HG02981 (cell line): ENCODE results near the gene RPP14.
"Not testable (repeated sequence)": the region's sequence is repeated elsewhere in the genome, so short reads cannot be mapped to it uniquely, and the experiment has no call there.

ENCODE experiments used
- ATAC-seq: cut with Tn5 transposase; IDR thresholded peaks from one replicate; pipeline ENCODE4 v1.9.1; 2021; ENCODE audit warnings: mild to moderate bottlenecking, moderate library complexity; ENCODE audit not compliant: unreplicated experiment

Gene RPP14

DNA sequence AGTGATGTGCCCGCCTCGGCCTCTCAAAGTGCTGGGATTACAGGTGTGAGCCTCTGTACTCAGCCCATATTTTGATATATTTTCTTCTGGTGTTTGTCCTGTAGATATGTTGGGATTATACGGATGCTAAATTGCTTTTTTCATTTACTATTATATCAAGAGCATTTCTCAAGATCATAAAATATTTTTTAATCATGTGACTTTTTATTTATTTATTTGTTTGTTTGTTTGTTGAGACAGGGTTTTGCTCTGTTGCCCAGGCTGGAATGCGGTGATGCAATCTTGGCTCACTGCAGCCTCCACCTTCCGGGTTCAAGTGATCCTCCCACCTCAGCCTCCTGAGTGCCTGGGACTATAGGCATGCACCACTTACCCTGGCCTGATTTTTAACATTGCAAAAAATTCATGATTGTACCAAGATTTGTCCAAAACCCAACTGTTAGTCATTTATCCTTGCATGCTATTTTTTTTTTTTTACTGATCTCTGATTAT is 23.9 kb downstream of the RPP14 start:
- no peak for ATAC-seq

DNA sequence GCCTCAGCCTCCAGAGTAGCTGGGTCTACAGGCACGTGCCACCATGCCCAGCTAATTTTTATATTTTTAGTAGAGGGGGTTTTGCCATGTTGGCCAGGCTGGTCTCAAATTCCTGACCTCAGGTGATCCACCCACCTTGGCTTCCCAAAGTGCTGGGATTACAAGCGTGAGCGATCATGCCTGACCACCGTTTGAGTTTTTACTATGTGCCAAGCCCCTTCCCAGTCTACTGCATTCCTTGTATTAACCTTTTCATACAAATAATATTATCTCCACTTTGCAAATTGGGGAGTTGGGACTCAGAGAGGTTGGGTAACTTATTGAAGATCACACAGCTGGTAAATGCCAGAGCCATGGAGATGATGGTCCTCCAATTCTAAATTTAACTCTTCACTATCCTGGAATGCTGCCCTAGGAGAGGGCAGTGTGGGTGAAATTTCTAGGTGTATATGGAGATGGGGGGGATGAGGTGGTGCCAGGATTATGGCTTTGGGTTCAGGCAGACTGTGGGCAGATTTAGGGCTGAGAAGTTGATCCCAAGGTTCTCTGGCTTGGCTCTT is 25.6 kb downstream of the RPP14 start:
- no peak for ATAC-seq

DNA sequence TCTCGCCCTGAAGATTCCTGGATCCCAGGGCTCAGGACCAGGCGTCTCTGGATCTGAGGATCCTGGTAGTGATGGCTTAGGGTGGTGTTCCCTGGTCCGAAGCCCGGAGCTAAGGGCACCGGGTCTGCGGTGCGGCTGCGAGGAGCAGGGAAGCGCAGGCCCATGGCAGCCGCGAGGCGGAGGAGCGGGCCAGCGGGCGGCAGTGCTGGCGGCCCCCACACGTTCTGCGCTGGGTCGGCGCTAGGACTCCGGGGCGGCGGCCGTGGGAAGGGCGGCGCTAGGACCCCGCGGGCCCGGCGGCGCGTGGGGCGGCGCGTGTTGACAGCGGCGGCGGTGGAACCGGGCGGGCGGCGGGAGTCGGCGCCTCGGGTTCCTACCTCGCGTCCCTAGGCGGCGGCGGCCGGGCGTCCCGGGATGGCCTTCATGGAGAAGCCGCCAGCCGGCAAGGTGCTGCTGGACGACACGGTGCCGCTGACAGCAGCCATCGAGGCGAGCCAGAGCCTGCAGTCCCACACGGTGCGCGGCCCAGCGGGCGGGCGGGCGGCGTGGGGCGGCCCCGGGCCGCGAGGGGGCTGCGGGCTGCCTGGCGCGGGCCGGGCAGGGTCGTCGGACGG is 26.6 kb downstream of the RPP14 start, which contains the start of gene PXK:
TSS of gene PXK (plus strand) at position 318 of the 614 bp plus-strand sequence. CDS start at position 415, 97 bp downstream.
- ATAC-seq, result peak; percentile 92

DNA sequence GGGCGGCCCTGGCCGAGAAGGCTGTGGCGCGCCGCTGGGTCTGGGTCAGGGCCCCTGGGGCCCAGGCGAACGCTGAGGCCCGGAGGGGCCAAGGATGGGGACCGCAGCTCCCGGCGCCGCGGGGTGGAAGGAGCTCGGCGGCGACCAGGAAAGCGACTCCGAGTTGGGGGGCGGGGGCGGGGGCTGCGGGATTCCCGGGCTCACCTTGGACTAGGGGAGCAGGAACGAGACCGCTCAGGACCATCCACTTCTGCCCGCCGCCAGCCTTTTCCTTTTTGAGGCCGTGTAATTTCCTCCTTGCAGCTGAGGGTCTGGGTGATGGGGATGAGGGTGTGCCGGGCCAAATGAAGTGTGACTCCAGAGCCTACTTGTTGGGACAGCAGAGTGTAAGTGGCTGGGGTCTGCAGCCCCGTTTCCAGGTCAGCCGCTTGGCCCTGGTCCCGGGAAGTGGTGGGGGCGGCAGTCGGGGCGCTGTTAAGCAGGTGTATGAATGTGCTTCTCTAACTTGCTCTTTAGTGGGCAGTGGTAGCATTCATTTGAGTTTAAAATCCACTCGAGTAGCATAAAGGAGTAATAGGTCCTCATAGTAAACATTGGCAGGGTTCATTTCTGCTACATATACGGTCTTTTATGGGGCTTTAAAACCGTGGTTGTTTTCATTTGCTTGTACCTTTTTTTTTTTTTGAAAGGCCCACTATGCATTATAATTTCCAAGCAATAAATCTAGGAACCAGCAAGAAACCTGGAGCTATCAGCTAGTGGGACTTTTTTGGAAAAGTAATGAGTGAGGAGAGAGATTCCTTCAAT is 27.4 kb downstream of the RPP14 start:
- ATAC-seq, result peak; percentile 25

DNA sequence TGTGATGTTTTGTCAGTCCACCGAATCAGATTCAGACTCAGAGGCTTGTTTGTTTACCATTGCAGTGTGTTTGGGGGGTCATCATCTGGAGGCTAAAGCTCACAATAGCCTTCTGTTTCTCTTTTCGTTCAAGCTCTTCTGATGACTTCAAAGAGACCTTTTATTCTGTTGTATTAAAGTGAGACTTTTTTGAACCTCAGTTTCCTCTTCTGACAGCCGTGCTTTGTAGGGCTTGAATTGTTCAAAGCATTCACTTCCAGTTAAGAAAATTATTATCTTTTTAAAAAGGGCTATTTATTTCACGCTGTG is 27.9 kb downstream of the RPP14 start:
- ATAC-seq, result no peak

DNA sequence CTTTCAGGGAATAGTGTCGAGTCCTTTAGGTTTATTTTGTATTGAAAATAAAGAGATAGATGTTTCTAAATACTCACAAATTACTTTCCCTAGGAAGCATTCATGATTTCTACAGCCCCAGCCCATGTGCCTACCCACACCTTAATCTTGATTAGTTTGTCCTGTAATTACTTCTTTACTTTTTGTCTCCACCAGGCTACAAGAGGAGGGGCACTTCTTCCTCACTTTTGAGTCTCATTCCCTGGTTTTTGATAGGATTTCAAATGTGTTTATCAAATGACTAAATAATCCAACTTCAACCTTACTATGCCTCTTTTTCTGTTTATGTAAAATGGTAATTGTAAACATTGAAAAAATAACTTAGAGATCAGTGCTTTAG is 28.4 kb downstream of the RPP14 start:
- ATAC-seq, result no peak

DNA sequence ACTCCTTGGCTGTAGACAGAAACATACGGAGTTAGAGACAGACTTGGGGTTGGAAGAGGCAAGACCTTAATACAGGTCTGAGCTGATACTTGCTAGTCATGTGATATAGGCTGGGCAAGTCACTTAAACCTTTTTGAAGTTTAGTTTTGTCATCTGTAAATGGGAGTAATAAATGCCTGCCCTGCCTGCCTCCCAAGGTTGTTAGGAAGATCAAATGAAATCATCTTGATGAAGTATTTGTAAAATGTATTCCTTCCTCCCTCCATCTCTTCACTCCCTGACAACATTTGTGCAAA is 29.6 kb downstream of the RPP14 start:
- no peak for ATAC-seq

DNA sequence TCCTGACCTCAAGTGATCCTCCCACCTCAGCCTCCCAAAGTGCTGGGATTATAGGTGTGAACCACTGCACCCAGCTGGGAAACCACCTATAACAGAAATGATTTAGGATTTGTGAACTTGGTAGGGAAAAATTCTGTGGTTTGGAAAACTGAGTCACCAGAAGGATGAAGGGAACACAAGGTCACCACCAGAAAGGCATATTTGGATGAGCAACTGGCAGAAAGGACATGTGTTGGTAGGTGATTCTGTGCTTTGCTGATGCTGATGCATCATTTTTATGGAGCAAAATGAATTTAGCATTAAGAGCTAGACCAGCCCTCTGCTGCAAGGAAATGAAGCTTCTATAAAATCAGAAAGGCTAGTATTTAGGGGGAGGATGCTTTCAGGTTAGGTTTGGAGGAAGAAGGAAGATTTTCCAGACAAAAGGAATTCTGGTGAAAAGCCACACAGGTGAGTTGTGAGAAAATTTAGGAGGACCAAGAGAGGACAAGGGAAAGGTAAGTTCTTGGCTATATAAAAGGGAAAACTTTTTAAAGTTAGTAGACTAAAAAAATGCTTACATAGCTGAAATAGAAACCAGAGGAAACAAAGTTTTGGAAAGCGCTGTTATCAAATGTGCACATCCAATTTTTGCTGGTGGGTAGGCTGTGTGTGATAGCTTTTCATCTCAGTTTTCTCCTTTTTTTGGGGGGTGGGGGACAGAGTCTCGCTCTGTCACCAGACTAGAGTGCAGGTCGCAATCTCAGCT is 30.3 kb downstream of the RPP14 start:
- no peak for ATAC-seq

DNA sequence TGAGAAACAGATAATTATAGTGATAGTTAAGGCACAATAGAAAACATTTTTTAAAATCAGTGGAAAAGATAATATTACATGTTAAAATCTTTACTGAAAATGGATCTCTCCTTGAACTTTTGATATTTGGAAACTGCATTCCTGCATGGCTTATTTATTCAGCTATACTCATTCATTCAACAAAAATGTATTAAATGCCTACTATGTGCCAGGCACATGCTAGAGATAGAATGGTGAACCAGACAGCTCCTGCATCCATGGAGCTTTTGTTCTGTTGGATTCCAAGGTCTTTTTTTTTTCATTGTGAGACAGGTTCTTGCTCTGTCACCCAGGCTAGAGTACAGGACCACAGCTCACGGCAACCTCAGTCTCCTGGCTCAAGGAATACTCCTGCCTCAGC is 31.1 kb downstream of the RPP14 start:
- no peak for ATAC-seq

DNA sequence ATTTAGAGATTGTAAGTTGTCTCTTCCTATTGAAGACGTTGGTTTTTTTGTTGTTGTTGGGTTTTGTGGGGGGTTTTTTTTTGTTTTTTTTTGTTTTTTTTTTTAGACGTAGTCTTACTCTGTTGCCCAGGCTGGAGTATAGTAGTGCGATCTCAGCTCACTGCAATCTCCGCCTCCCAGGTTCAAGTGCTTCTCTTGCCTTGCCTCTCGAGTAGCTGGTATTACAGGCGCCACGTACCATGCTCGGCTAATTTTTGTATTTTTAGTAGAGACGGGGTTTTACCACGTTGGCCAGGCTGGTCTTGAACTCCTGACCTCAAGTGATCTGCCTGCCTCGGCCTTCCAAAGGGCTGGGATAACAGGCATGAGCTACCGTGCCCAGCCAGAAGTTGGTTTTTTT is 33.1 kb downstream of the RPP14 start:
- not testable (repeated sequence) for ATAC-seq

DNA sequence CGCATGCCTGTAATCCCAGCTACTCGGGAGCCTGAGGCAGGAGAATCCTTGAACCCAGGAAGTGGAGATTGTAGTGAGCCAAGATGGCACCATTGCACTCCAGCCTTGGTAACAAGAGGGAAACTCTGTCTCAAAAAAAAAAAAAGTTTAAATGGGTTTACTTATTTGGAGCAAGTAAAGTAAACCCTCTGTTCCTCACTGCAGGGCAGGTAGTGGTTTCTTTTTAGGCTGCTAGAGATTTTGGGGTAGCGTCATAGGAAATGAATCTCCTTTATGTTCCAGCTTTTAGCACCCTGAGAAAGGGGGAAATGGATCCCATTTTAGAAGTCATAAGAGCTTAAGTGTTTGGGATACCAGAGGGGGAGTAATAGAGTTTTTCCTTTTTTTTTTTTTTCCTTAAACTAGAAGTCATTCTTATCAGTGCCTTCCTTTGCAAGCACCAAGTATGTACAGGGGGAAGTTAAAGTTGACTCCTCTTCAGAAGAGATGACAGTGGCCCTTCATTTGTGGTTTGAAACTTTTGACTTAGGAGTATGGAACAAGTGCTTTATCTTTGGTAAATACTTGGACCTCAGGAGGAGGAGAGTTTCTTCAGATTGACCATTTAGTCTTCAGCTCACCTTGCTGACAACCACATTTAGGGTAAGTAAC is 34.7 kb downstream of the RPP14 start:
- no peak for ATAC-seq

DNA sequence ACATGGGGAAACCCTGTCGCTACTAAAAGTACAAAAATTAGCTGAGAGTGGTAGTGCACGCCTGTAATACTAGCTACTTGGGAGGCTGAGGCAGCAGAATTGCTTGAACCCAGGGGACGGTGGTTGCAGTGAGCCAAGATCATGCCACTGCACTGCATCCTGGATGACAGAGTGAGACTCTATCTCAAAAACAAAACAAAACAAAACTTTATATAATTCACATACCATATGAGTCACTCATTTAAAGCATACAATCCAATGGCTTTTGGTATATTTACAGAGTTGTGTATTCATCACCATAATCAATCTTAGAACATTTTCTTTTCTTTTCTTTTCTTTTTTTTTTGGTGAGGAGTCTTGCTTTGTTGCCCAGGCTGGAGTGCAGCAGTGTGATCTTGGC is 35.3 kb downstream of the RPP14 start:
- no peak for ATAC-seq

DNA sequence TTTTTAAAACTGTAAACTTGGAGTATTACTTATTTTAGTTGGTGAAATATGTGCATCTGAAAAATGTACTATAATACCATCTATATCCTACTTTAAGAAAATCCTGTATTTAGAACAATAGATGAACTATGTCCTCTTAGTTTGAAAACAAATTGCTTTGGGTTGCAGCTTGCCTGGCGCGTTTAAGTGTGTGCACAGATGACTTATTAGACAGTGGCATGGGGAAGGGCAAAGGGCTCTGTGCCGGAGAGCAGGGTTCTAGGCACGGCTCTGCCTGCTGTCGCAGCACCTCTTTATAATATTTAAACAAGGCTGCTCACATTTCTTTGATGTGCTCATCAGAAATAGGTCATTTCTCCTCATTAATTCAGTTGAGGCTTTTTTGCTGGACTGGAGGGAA is 36.6 kb downstream of the RPP14 start:
- ATAC-seq, result no peak

DNA sequence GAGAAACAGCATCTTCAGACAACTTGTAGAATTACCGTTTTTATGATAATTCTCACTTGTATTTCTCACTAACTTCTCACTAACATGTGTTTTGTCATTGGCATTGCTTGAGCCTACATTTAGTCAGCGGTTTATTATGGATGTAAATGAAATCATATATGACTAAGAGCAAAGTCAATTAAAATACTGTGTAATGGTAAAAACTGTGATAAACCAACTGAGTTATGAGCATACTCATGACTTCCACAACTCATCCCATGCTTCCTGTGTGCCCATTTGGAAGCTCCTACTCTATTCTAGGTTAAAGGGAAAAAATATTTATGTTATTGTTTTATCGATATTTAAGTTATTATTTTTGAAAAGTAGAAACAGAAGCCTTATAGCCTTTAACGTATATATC is 39.4 kb downstream of the RPP14 start:
- no peak for ATAC-seq

DNA sequence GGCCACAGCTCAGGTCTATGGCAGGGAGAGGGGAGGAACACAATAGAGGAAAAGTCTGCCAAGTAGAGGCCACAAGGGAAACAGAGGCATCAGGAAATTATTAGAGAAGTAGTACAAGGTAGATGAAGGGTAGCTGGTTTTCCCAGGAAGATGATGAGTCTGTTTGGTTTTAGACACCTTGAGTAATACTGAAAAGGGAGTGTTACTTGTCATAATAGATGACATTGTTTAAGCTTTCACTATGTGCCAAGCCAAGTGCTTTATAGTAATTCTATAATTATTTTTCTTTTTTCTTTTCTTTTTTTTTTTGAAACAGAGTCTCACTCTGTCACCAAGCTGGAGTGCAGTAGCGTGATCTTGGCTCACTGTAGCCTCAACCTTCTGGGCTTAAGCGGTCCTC is 40.3 kb downstream of the RPP14 start:
- ATAC-seq, result no peak

DNA sequence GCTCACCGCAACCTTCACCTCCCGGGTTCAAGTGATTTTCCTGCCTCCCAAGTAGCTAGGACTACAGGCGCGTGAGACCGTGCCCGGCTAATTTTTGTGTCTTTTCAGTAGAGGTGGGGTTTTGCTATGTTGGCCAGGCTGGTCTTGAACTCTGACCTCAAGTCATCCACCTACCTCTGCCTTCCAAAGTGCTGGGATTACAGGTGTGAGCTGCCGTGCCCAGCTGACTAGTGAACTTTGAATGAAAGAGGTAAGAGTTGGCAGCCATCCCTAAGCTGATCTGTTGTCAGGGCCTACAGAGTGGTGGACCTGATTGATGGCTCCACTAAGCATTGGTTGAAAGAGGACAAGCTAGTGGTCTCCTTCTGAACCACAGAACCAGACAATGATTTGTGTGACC is 41.9 kb downstream of the RPP14 start:
- no peak for ATAC-seq

DNA sequence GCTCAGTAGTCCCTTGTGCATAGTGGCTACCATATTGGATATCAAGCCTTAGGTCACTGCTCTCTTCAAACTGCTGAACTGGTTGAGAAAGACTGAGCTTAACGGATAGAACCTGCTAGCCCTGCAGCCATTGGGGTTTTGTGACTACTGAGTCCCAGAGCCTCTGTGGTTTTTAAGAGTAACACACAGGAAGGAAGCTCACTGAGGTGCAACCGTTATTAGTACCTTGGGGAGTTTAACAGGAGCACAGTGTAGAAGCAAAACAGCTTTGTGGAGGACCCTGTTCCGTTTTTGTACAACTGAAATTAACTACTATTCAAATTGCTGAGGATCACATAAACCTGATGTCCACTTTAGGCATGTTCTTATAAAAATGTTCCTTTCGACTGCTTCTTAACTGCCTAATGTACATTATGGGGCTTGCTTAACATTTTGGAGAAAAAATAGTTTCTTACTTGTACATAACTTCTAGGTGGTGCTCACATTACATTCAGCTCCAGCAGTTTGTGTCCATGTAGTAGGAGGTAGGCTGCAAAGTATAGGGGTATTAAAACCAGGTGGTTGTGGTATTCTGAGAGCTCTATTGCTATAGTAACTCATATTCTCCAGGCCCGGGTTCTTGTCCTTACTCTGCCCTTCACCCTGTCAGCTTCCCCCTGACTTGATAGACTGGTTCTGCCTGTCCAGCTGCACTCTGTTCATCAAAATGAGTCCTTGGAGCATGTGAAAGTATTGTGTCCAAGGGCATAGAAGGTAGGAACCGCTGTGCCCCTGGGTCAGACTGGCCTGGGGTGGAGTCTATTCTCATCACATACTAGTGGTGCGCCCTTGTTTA is 44.0 kb downstream of the RPP14 start:
- ATAC-seq, result peak; percentile 87

DNA sequence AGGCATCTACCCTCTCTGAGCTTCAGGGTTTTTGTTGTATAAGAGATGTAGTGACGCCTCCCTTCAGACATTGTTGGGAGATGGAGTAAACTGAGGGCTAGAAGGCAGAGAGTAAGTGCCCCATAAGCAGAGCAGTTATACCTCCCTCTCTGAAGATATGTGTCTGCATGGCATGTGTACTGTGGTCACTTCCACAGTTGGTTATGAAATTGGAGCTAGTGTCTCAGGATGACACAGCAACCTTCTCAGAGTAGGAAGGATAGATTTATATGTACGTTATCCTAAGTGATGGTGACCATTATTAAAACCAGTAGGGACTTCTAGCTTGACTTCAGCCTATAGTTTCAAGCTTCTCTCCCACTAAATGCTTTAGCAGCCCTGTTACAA is 44.6 kb downstream of the RPP14 start:
- peak; percentile 2 for ATAC-seq

DNA sequence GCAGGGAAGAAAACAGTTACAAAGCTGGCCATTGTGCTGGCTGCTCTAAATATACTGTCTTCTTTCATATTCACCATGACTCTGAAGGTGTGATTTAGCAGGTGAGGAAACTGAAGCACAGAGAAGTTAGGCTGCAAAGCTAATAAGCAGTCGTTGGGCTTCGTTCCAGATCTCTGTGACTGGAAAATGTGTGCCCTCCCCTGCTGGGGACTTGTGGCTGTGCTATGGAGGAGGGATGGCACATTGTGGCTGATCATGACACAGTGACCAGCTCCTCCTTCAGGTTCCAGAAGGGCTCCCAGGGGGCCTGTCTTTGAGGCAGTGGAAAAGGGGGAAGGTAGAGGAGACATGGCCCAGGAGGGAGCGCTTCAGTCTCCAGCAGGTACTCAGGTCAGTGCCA is 45.9 kb downstream of the RPP14 start:
- ATAC-seq, result no peak

DNA sequence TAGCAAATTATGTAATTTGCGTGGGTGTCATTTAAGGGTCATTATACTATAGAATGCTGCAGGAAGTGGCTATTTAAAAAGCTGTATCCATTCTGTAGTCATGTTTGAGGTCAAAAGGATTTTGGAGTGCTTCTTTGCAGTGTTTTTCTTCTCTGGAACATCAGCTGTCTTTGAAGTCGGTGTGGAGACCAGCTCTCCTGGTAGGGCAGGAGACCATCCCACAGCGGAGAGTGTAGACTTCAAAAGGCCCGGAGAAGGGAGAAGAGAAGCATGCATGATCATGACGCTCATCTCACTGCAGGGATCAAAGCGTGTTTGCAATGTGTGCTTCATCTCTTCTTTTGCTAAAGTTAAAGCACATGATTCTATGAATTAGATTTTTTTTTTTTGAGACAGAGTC is 46.6 kb downstream of the RPP14 start:
- ATAC-seq, result no peak
